HG03354 (cell line): ENCODE measurements around the gene OR6C76.
"Not testable (repeated sequence)": the region's sequence is repeated elsewhere in the genome, so short reads cannot be mapped to it uniquely, and the experiment has no call there.

ENCODE experiments used
- ATAC-seq: cut with Tn5 transposase; IDR thresholded peaks from one replicate; pipeline ENCODE4 v1.9.1; 2021; ENCODE audit warnings: mild to moderate bottlenecking; ENCODE audit not compliant: unreplicated experiment, poor library complexity, severe bottlenecking

The OR6C76 gene

DNA sequence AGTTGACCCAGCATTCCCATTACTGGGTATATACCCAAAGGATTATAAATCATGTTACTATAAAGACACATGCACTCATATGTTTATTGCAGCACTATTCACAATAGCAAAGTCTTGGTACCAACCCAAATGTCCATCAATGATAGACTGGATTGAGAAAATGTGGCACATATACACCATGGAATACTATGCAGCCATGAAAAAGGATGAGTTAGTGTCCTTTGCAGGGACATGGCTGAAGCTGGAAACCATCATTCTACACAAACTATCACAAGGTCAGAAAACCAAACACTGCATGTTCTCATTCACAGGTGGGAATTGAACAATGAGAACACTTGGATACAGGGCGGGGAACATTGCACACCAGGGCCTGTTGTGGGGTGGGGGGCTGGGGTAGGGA, 38.9 kb downstream of the OR6C76 start:
- ATAC-seq = not testable (repeated sequence)

DNA sequence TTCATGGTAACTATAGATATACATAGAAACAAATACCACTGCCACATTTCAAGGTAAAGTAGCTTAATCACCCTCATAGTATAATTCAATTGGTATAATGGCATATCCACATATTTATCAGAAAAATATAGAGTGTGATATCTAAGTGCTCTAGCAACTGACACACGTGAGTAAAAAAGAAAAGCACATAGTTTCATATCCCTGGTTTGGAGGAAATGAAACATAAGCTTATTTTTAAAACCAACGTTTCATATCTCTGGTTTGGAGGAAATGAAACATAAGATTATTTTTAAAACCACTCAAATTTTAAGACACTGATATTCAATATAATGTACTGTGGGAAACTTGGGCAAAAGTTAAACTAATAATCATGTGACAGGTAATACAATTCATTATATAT, 41.8 kb downstream of the OR6C76 start:
- peak; percentile 72 for ATAC-seq

DNA sequence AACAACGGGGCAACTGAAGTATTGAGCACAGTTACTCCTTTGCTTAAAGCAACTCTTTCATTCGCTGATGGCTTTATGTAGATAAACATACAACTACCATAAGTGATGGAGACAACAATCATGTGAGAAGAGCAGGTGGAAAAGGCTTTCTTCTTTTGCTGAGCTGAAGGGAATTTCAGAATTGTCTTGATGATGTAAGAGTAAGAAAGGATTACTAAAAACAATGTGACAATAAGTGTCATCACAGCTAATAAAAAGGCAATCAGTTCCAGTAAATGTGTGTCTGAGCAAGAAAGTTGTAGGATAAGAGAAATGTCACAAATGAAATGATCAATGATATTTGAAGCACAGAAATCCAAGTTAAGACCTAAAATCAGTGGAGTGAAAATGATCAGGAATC, 43.2 kb downstream of the OR6C76 start:
- no peak for ATAC-seq

DNA sequence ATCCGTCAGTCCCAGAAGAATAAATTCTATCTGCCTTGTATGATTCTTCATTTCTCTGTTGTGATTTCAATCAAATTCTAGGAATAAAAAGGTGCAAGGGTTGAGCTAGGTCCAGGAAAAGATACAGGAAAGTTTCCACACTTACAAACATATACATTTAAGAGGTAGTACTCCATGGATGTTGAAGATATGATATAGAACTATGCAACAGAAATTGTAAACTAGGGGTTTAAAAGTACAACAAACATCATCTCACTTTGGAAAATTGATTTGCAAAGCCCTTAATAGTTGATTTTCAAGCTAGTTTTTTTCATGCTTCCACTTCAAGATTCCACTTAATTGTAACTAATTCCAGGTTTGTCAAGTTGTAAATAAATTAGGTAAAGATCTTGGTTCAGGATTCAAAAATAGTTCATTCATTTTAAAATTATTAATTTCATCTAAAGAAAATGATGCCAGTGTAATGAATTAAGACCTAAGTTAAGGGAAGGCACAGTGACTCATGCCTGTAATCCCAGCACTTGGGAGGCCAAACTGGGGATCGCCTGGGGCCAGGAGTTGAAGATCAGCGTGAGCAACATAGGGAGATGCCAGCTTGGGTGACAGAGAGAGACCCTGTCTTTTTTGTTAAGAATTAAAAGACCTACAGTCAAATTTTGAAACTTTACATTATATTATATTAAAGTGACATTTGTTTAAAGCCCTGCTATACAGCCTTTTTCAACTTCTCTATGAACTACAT, 44.2 kb downstream of the OR6C76 start, which contains the start of gene OR6C70:
OR6C70 (minus strand) TSS at position 51 of the 742 bp plus-strand sequence; CDS start at position 51, 0 bp downstream.
- ATAC-seq = no peak

DNA sequence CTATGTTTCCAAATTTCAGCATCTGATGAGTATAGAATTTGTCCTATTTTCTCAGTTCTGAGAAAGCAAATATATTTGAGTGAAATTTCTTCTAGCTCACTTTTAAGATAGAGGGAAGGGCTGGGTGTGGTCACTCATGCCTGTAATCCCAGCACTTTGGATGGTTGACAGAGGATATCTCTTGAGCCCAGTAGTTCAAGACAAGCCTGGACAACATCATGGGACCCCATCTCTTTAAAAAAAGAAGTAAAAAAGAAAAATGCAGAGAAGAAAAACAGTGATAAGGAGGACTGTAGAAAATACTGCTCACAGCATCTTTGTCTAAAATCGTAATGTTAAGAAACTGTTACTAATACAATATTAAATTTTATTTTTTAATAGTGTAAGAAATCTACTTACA, 46.2 kb downstream of the OR6C76 start:
- ATAC-seq = no peak
